PFSK-1 (cell line): ENCODE results near the gene ZNF777.

Experiments
- POLR2AphosphoS5 ChIP-seq: IDR thresholded peaks from 2 replicates; pipeline ENCODE4 v1.6.1; 2012; ENCODE audit warnings: low read depth, mild to moderate bottlenecking, control low read depth, low read length, moderate library complexity
- TAF1 ChIP-seq: IDR thresholded peaks from 2 replicates; pipeline ENCODE4 v1.6.1; 2012; ENCODE audit warnings: low read length, control low read depth, borderline replicate concordance; ENCODE audit not compliant: insufficient read depth

- TF ChIP-seq TAF1 (no peak), POLR2AphosphoS5 (no peak)
Observed at GRCh38 chr7:149440222-149440621, 20.6 kb downstream of the ZNF777 start.
